H7 (cell line): ENCODE measurements around the gene COL26A1. TPM values are rescaled to one million over a fixed set of nuclear protein-coding genes. Genes with fewer than 3 reads are reported as not detected.

Source experiments
- DNase-seq: peaks from one replicate; pipeline ENCODE4 v3.0.0; 2012
- H3K27me3 ChIP-seq: 2 replicates; pipeline ENCODE4 v1.6.0; 2011; ENCODE audit warnings: mild to moderate bottlenecking, low read length; ENCODE audit not compliant: control insufficient read depth, insufficient read depth
- H3K36me3 ChIP-seq: replicated peaks from 2 replicates; pipeline ENCODE4 v1.5.1; 2011; ENCODE audit warnings: low read length; ENCODE audit not compliant: control insufficient read depth, insufficient read depth
- H3K4me3 ChIP-seq: 2 replicates; pipeline ENCODE4 v1.5.1; 2011; ENCODE audit warnings: low read depth, mild to moderate bottlenecking, control low read depth, low read length, moderate library complexity; ENCODE audit not compliant: insufficient read depth
- total RNA-seq: library from RNA; depleted of rRNA; stranded (reverse); fragments of >200 nt; shearing (Covaris generic); gene quantifications from 2 replicates; pipeline ENCODE4 v1.2.3, GENCODE V29; 2014

Gene COL26A1
- total RNA-seq, 1 experiment from 2014 or later: 77.5 TPM

GRCh38 chr7:101382937-101383336, 20.3 kb downstream of the COL26A1 start:
- no peak for DNase-seq
- Histone ChIP-seq H3K36me3 (peaks cover 5% of the 10 kb centered on the region), H3K4me3 (no peak overlapping the region)

GRCh38 chr7:101386177-101386557, 23.5 kb downstream of the COL26A1 start:
- no peaks in the 10 kb centered on the region for H3K36me3 ChIP-seq
- no peaks in the 10 kb centered on the region for H3K27me3 ChIP-seq
- no peak overlapping the region for H3K4me3 ChIP-seq
- DNase-seq: no peak

More at GRCh38 chr7:101382937-101383336, 20.3 kb downstream of the COL26A1 start:
- no peaks in the 10 kb centered on the region for H3K27me3 ChIP-seq

GRCh38 chr7:101386558-101387231, 24.0 kb downstream of the COL26A1 start:
- DNase-seq: peak; percentile 75
- no peak overlapping the region for H3K4me3 ChIP-seq
- H3K27me3 ChIP-seq: no peaks in the 10 kb centered on the region
- no peaks in the 10 kb centered on the region for H3K36me3 ChIP-seq

- H3K27me3 ChIP-seq: no peaks in the 10 kb centered on the region
- H3K36me3 ChIP-seq: no peaks in the 10 kb centered on the region
- no peak overlapping the region for H3K4me3 ChIP-seq
- DNase-seq: peak; percentile 74
Measured at GRCh38 chr7:101390901-101391301, 28.2 kb downstream of the COL26A1 start.

- no peak for DNase-seq
- Histone ChIP-seq H3K36me3 (no peaks in the 10 kb centered on the region), H3K4me3 (no peak overlapping the region), H3K27me3 (no peaks in the 10 kb centered on the region)
Measured at GRCh38 chr7:101391991-101392390, 29.3 kb downstream of the COL26A1 start.

- H3K4me3 ChIP-seq: no peak overlapping the region
- no peak for DNase-seq
- H3K36me3 ChIP-seq: no peaks in the 10 kb centered on the region
- no peaks in the 10 kb centered on the region for H3K27me3 ChIP-seq
Measured at GRCh38 chr7:101393865-101394264, 31.2 kb downstream of the COL26A1 start.

GRCh38 chr7:101395376-101395775, 32.7 kb downstream of the COL26A1 start:
- no peak overlapping the region for H3K4me3 ChIP-seq
- DNase-seq: no peak
- no peaks in the 10 kb centered on the region for H3K36me3 ChIP-seq
- no peaks in the 10 kb centered on the region for H3K27me3 ChIP-seq

- no peak for DNase-seq
- Histone ChIP-seq H3K27me3 (no peaks in the 10 kb centered on the region), H3K4me3 (no peak overlapping the region), H3K36me3 (no peaks in the 10 kb centered on the region)
Measured at GRCh38 chr7:101397243-101397642, 34.6 kb downstream of the COL26A1 start.

- H3K4me3 ChIP-seq: no peak overlapping the region
- no peak for DNase-seq
- no peaks in the 10 kb centered on the region for H3K27me3 ChIP-seq
- H3K36me3 ChIP-seq: no peaks in the 10 kb centered on the region
Measured at GRCh38 chr7:101397770-101398324, 35.2 kb downstream of the COL26A1 start.

- H3K36me3 ChIP-seq: no peaks in the 10 kb centered on the region
- DNase-seq: no peak
- H3K4me3 ChIP-seq: no peak overlapping the region
- H3K27me3 ChIP-seq: no peaks in the 10 kb centered on the region
Measured at GRCh38 chr7:101398396-101399289, 36.0 kb downstream of the COL26A1 start.

GRCh38 chr7:101399759-101400158, 37.1 kb downstream of the COL26A1 start:
- H3K27me3 ChIP-seq: no peaks in the 10 kb centered on the region
- no peak for DNase-seq
- no peaks in the 10 kb centered on the region for H3K36me3 ChIP-seq
- no peak overlapping the region for H3K4me3 ChIP-seq

GRCh38 chr7:101400751-101401150, 38.1 kb downstream of the COL26A1 start:
- DNase-seq: no peak

GRCh38 chr7:101401390-101402080, 38.9 kb downstream of the COL26A1 start:
- no peaks in the 10 kb centered on the region for H3K27me3 ChIP-seq
- no peaks in the 10 kb centered on the region for H3K36me3 ChIP-seq
- no peak overlapping the region for H3K4me3 ChIP-seq
- no peak for DNase-seq

More at GRCh38 chr7:101400751-101401150, 38.1 kb downstream of the COL26A1 start:
- H3K4me3 ChIP-seq: no peak overlapping the region
- H3K27me3 ChIP-seq: no peaks in the 10 kb centered on the region
- no peaks in the 10 kb centered on the region for H3K36me3 ChIP-seq

- H3K27me3 ChIP-seq: no peaks in the 10 kb centered on the region
- peak; percentile 78 for DNase-seq
- 0 out of 2 replicates have a peak overlapping the region, but pooled peaks have one; percentile 4 for H3K4me3 ChIP-seq
- H3K36me3 ChIP-seq: no peaks in the 10 kb centered on the region
Measured at GRCh38 chr7:101402081-101402779, 39.6 kb downstream of the COL26A1 start.
